Measurements from ENCODE around the gene GNPTG. TPM values are rescaled to one million over a fixed set of nuclear protein-coding genes. Genes with fewer than 3 reads are reported as not detected.

GNPTG gene
- total and polyA plus RNA-seq, 7 donors, result 28.0 to 60.1 (median 43.5) TPM

GRCh38 chr16:1308977-1309885, 42.5 kb upstream of the GNPTG start, which contains the start of gene UBE2I:
Gene UBE2I (plus strand): TSS chr16:1309636. CDS start chr16:1314031, 4,395 bp downstream.
- peak; percentile 98 for DNase-seq
- 0 to 1% methylated on average over 117 of the region's 117 CpGs for WGBS, 2 donors
- intact Hi-C loops (cut with DNase I), result loop anchor here (2.0 to 5.0 kb wide), 2 partner anchors 100 to 958 kb away; partner anchors contain the start of gene RNPS1
- TF ChIP-seq POLR2A (IDR thresholded peaks at IDR 0.05) (no peak), CTCF (IDR thresholded peaks at IDR 0.05) (no peak), POLR2AphosphoS5 (IDR thresholded peaks at IDR 0.05) (peak; percentile 62 to 87 (median 78))
- Histone ChIP-seq H3K36me3 (peaks cover 4 to 16% (median 6%) of the 10 kb centered on the region in 4 donors), H3K4me1 (peaks cover 0 to 40% (median 39%) of the 10 kb centered on the region in 4 donors), H3K4me3 (peak within 1 kb of the TSS; percentile 72 to 84 (median 76)), H3K27ac (peak within 1 kb of the TSS; percentile 88 to 95 (median 94)), H3K27me3 (peaks cover 0 to 1% (median 0%) of the 10 kb centered on the region in 3 donors), H3K9me3 (no peaks in the 10 kb centered on the region)

GRCh38 chr16:1309888-1310831, 41.6 kb upstream of the GNPTG start:
- intact Hi-C loops (cut with DNase I), result loop anchor here (2.0 to 5.0 kb wide), 3 partner anchors 42 to 957 kb away; partner anchors contain the start of genes GNPTG, RNPS1 and TSR3
- peaks cover 13 to 25% (median 15%) of the 10 kb centered on the region in 4 donors for H3K36me3 ChIP-seq
- TF ChIP-seq EP300 (IDR thresholded peaks at IDR 0.05) (no peak), CTCF (IDR thresholded peaks at IDR 0.05) (no peak), POLR2AphosphoS5 (IDR thresholded peaks at IDR 0.05) (peak in 1 of 4 donors; percentile 24)
- H3K4me3 ChIP-seq, result peak overlapping the region; percentile 72 to 84 (median 76)
- WGBS, 2 donors, result 1% methylated on average over 77 of the region's 77 CpGs
- no peaks in the 10 kb centered on the region for H3K9me3 ChIP-seq
- no peaks in the 10 kb centered on the region for H3K27me3 ChIP-seq
- DNase-seq, result peak; percentile 89
- peaks cover 0 to 49% (median 43%) of the 10 kb centered on the region in 4 donors for H3K4me1 ChIP-seq
- peak overlapping the region; percentile 78 to 94 (median 90) for H3K27ac ChIP-seq

- peak overlapping the region; percentile 78 to 94 (median 90) for H3K27ac ChIP-seq
- H3K9me3 ChIP-seq, result no peaks in the 10 kb centered on the region
- TF ChIP-seq CTCF (IDR thresholded peaks at IDR 0.05) (no peak), POLR2A (IDR thresholded peaks at IDR 0.05) (no peak), POLR2AphosphoS5 (IDR thresholded peaks at IDR 0.05) (no peak), EP300 (IDR thresholded peaks at IDR 0.05) (no peak)
- no peaks in the 10 kb centered on the region for H3K27me3 ChIP-seq
- no peak for DNase-seq
- H3K4me3 ChIP-seq, result peak overlapping the region; percentile 72 to 84 (median 76)
- intact Hi-C loops (cut with DNase I), result loop anchor here (5.0 kb wide), 1 partner anchor 41 kb away; the partner anchor contains the start of genes GNPTG and TSR3
- 1% methylated on average over 14 of the region's 14 CpGs for WGBS, 2 donors
- H3K4me1 ChIP-seq, result peaks cover 0 to 50% (median 44%) of the 10 kb centered on the region in 4 donors
- peaks cover 19 to 32% (median 21%) of the 10 kb centered on the region in 4 donors for H3K36me3 ChIP-seq
These were observed 40.9 kb upstream of the GNPTG start for GRCh38 chr16:1310832-1311200.

- DNase-seq, result no peak
- WGBS, 2 donors, result 18 to 22% methylated on average over 13 of the region's 13 CpGs
- intact Hi-C loops (cut with DNase I), result loop anchor here (5.0 kb wide), 1 partner anchor 41 kb away; the partner anchor contains the start of genes GNPTG and TSR3
- Histone ChIP-seq H3K36me3 (peaks cover 23 to 37% (median 26%) of the 10 kb centered on the region in 4 donors), H3K9me3 (no peaks in the 10 kb centered on the region), H3K27me3 (no peaks in the 10 kb centered on the region), H3K4me3 (peak overlapping the region; percentile 72 to 84 (median 76)), H3K27ac (peak overlapping the region; percentile 78 to 94 (median 90)), H3K4me1 (peaks cover 0 to 50% (median 44%) of the 10 kb centered on the region in 4 donors)
- TF ChIP-seq EP300 (IDR thresholded peaks at IDR 0.05) (no peak), CTCF (IDR thresholded peaks at IDR 0.05) (no peak), POLR2AphosphoS5 (IDR thresholded peaks at IDR 0.05) (no peak), POLR2A (IDR thresholded peaks at IDR 0.05) (no peak)
These were observed 40.5 kb upstream of the GNPTG start for GRCh38 chr16:1311212-1311737.
